OCI-LY3 (cell line): Measurements from ENCODE around the gene NRXN2.
A peak's percentile ranks its signal among the peaks of the same experiment; 100 is the strongest.

Experiments
- H2AFZ ChIP-seq: fragments of 200-600, 300-600 bp; shearing (Covaris generic); 2 replicates; pipeline ENCODE4 v1.6.0; 2014; ENCODE audit warnings: antibody characterized with exemption, low read depth, low read length
- H3K27ac ChIP-seq: fragments of 200-600, 300-600 bp; sonication (generic); 2 replicates; pipeline ENCODE4 v1.5.1; 2014; ENCODE audit warnings: mild to moderate bottlenecking, low read length, moderate library complexity, mixed read lengths
- H3K27me3 ChIP-seq: fragments of 200-600, 300-600 bp; sonication (generic); 2 replicates; pipeline ENCODE4 v1.6.1; 2014; ENCODE audit warnings: low read depth, low read length, mixed read lengths
- H3K36me3 ChIP-seq: fragments of 200-600, 300-600 bp; sonication (generic); replicated peaks from 2 replicates; pipeline ENCODE3; 2014; ENCODE audit warnings: low read depth, low read length, mixed read lengths
- H3K4me1 ChIP-seq: fragments of 300-600, 200-600 bp; sonication (generic); 2 replicates; pipeline ENCODE4 v1.6.1; 2014; ENCODE audit warnings: low read length, mixed read lengths
- H3K4me2 ChIP-seq: fragments of 200-600, 300-600 bp; sonication (generic); 2 replicates; pipeline ENCODE4 v1.6.1; 2014; ENCODE audit warnings: low read length, mixed read lengths
- H3K4me3 ChIP-seq: fragments of 300-600, 200-600 bp; sonication (generic); 2 replicates; pipeline ENCODE4 v1.5.1; 2014; ENCODE audit warnings: antibody characterized with exemption, mild to moderate bottlenecking, low read length, moderate library complexity
- H3K79me2 ChIP-seq: fragments of 300-600, 200-600 bp; shearing (Covaris generic); 2 replicates; pipeline ENCODE4 v1.6.1; 2014; ENCODE audit warnings: mild to moderate bottlenecking, low read length, mixed read lengths
- H3K9ac ChIP-seq: fragments of 300-600, 200-600 bp; shearing (Covaris generic); 2 replicates; pipeline ENCODE4 v1.6.0; 2014; ENCODE audit warnings: mild to moderate bottlenecking, low read length, moderate library complexity
- H3K9me3 ChIP-seq: fragments of 200-600, 300-600 bp; shearing (Covaris generic); 2 replicates; pipeline ENCODE4 v1.6.1; 2014; ENCODE audit warnings: low read length, mixed read lengths; ENCODE audit not compliant: insufficient read depth
- H4K20me1 ChIP-seq: fragments of 200-600, 300-600 bp; sonication (generic); 2 replicates; pipeline ENCODE4 v1.6.1; 2016; ENCODE audit warnings: low read length, mixed read lengths; ENCODE audit not compliant: insufficient read depth
- CTCF ChIP-seq: fragments of 200-600, 300-600 bp; sonication (generic); IDR thresholded peaks from 2 replicates; pipeline ENCODE4 v1.5.1; 2014; ENCODE audit warnings: antibody characterized with exemption, low read length, low read depth
- EZH2phosphoT487 ChIP-seq: fragments of 200-600 bp; shearing (Covaris generic); IDR thresholded peaks from 2 replicates; pipeline ENCODE4 v1.6.1; 2018; ENCODE audit warnings: antibody characterized with exemption, mixed run types, low read depth

NRXN2 gene

GRCh38 chr11:64688534-64688982 is 34.4 kb downstream of the NRXN2 start:
- peak overlapping the region; percentile 80 for H3K4me2 ChIP-seq
- peak overlapping the region; percentile 11; the same call in 1 of the 2 replicates for H3K27ac ChIP-seq
- H3K9ac ChIP-seq, result peak overlapping the region; percentile 32

GRCh38 chr11:64687643-64688533 is 35.1 kb downstream of the NRXN2 start:
- H3K36me3 ChIP-seq, result no peaks in the 10 kb centered on the region
- H3K27ac ChIP-seq, result no peak overlapping the region
- no peaks in the 10 kb centered on the region for H3K27me3 ChIP-seq
- H3K79me2 ChIP-seq, result no peaks in the 10 kb centered on the region
- peaks cover 17% of the 10 kb centered on the region for H3K4me1 ChIP-seq
- peak overlapping the region; percentile 80 for H3K4me2 ChIP-seq
- peak overlapping the region; percentile 77 for H3K4me3 ChIP-seq
- H2AFZ ChIP-seq, result peak overlapping the region; percentile 73
- H4K20me1 ChIP-seq, result no peaks in the 10 kb centered on the region
- TF ChIP-seq CTCF (no peak), EZH2phosphoT487 (no peak)
- H3K9ac ChIP-seq, result peak overlapping the region; percentile 32
- no peaks in the 10 kb centered on the region for H3K9me3 ChIP-seq

More at GRCh38 chr11:64688534-64688982, 34.4 kb downstream of the NRXN2 start:
- Histone ChIP-seq H3K9me3 (no peaks in the 10 kb centered on the region), H3K4me3 (peak overlapping the region; percentile 77), H3K4me1 (peaks cover 19% of the 10 kb centered on the region), H3K79me2 (no peaks in the 10 kb centered on the region), H3K36me3 (no peaks in the 10 kb centered on the region), H2AFZ (peak overlapping the region; percentile 75), H4K20me1 (no peaks in the 10 kb centered on the region), H3K27me3 (peaks cover 4% of the 10 kb centered on the region; the same call in 1 of the 2 replicates)
- TF ChIP-seq EZH2phosphoT487, result no peak
- TF ChIP-seq CTCF, result peak; percentile 90

- Histone ChIP-seq H3K36me3 (no peaks in the 10 kb centered on the region), H3K4me2 (no peak overlapping the region), H2AFZ (no peak overlapping the region), H3K79me2 (no peaks in the 10 kb centered on the region), H3K27me3 (no peaks in the 10 kb centered on the region), H3K4me1 (peaks cover 13% of the 10 kb centered on the region), H3K27ac (no peak overlapping the region), H3K9me3 (no peaks in the 10 kb centered on the region), H3K4me3 (no peak overlapping the region), H3K9ac (no peak overlapping the region), H4K20me1 (no peaks in the 10 kb centered on the region)
- TF ChIP-seq CTCF (no peak), EZH2phosphoT487 (no peak)
Observed at GRCh38 chr11:64687204-64687603, 35.8 kb downstream of the NRXN2 start.

GRCh38 chr11:64686466-64687170 is 36.4 kb downstream of the NRXN2 start:
- Histone ChIP-seq H2AFZ (no peak overlapping the region), H3K4me1 (peaks cover 13% of the 10 kb centered on the region), H3K27me3 (no peaks in the 10 kb centered on the region), H3K9me3 (no peaks in the 10 kb centered on the region), H3K4me3 (no peak overlapping the region), H3K9ac (no peak overlapping the region), H3K4me2 (no peak overlapping the region), H3K79me2 (no peaks in the 10 kb centered on the region), H3K36me3 (no peaks in the 10 kb centered on the region), H3K27ac (no peak overlapping the region), H4K20me1 (no peaks in the 10 kb centered on the region)
- TF ChIP-seq CTCF (no peak), EZH2phosphoT487 (no peak)
